Natural killer cell (primary cell): ENCODE data around the gene CEP164. TPM values are rescaled to one million over a fixed set of nuclear protein-coding genes. Genes with fewer than 3 reads are reported as not detected.

Experiments used
- ATAC-seq, 3 donors: fragments of 150-1000 bp in 2 of 3; fragments of 200-7000 bp in 1 of 3; cut with Tn5 transposase; 1 replicate in 1 of 3; 2 replicates in 2 of 3; pipeline ENCODE4 v1.10.0; 2021; ENCODE audit warnings: mild to moderate bottlenecking in 2 of 3, moderate library complexity in 2 of 3
- DNase-seq, 2 donors: peaks; one replicate each; pipeline versions ENCODE4 v3.0.0 to v3.0.0-alpha.2; 2013 to 2021; ENCODE audit warnings: mixed read lengths in 1 of 2
- H3K27ac ChIP-seq: one replicate; pipeline ENCODE4 v1.5.1; 2013; ENCODE audit warnings: mild to moderate bottlenecking, low read length
- H3K27me3 ChIP-seq: one replicate; pipeline ENCODE4 v1.6.1; 2013; ENCODE audit warnings: low read length; ENCODE audit not compliant: control insufficient read depth, insufficient read depth
- H3K36me3 ChIP-seq: one replicate; pipeline ENCODE4 v1.6.1; 2013; ENCODE audit warnings: low read length; ENCODE audit not compliant: control insufficient read depth, insufficient read depth
- H3K4me1 ChIP-seq: one replicate; pipeline ENCODE4 v1.6.1; 2013; ENCODE audit warnings: low read length; ENCODE audit not compliant: control insufficient read depth, insufficient read depth
- H3K4me3 ChIP-seq: one replicate; pipeline ENCODE4 v1.5.1; 2013; ENCODE audit warnings: low read length
- H3K9me3 ChIP-seq: one replicate; pipeline ENCODE4 v1.6.1; 2013; ENCODE audit warnings: low read length; ENCODE audit not compliant: control insufficient read depth, insufficient read depth
- H3K27ac Mint-ChIP-seq, 2 donors: one replicate each; pipeline ENCODE4 v1.8.0; 2022; ENCODE audit warnings: mild to moderate bottlenecking in 2 of 2, mixed read lengths in 2 of 2, moderate library complexity in 1 of 2
- H3K27me3 Mint-ChIP-seq, 2 donors: one replicate each; pipeline ENCODE4 v1.8.0; 2022; ENCODE audit warnings: low read depth in 2 of 2, mixed read lengths in 2 of 2
- H3K36me3 Mint-ChIP-seq: one replicate; pipeline ENCODE4 v1.8.0; 2022; ENCODE audit warnings: mixed read lengths
- H3K4me1 Mint-ChIP-seq, 2 donors: one replicate each; pipeline ENCODE4 v1.8.0; 2022; ENCODE audit warnings: mixed read lengths in 2 of 2
- H3K4me3 Mint-ChIP-seq: one replicate; pipeline ENCODE4 v1.8.0; 2022; ENCODE audit warnings: mild to moderate bottlenecking, moderate library complexity, mixed read lengths
- H3K9me3 Mint-ChIP-seq, 2 donors: one replicate each; pipeline ENCODE4 v1.8.0; 2022; ENCODE audit warnings: mixed read lengths in 2 of 2
- WGBS: methylation state at CpG from one replicate; pipeline ENCODE4 v1.1.7; 2013; ENCODE audit warnings: missing lambda C conversion rate; ENCODE audit not compliant: insufficient coverage; 5-methylcytosine and 5-hydroxymethylcytosine counted together
- intact Hi-C: fragments of 100-400 bp; cut with micrococcal nuclease; formaldehyde crosslinking; loops from one replicate; pipeline ENCODE4 v1.14.2; 2022
- total RNA-seq, 4 donors: library from RNA; stranded (reverse); fragments of 120-200 nt in 1 of 4; gene quantifications; one replicate each; pipeline versions ENCODE4 v1.2.3 to v1.2.4, GENCODE V29; 2013 to 2022
- TF ChIP-seq, protein P1 (sequence below): fragments of 200-600 bp; IDR thresholded peaks from one replicate; pipeline ENCODE4 v1.8.0; 2022; ENCODE audit warnings: antibody characterized with exemption

CEP164 gene
- total RNA-seq, 3 donors from 2014 or later (not counting 1 experiment from before 2014, with no cell fraction given), result 45.6 to 49.9 (median 49.8) TPM

DNA sequence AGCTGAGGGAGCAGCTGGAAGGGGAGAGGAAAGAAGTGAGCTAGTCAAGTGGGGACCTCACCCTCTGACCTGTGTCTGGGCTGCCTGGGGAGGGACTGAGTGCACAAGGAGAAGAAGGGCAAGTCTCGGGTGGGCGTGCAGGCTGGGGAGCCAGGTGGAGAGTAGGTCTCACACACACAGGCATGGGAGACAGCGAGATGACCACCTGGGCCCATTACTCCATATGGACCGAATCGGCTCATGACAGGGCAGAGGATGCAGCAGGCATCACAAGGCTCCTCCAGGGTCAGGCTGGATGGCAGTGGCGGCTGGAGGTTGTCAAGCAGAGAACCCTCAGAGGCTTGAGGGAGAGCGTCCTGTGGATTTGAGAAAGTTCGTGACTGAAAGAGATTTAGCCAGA lies 63.5 kb downstream of the CEP164 start:
- Mint-ChIP-seq H3K4me3 (no peak overlapping the region), H3K4me1 (no peaks in the 10 kb centered on the region), H3K27me3 (no peaks in the 10 kb centered on the region), H3K27ac (no peak overlapping the region), H3K36me3 (no peaks in the 10 kb centered on the region), H3K9me3 (no peaks in the 10 kb centered on the region)
- no peak overlapping the region for H3K4me3 ChIP-seq
- H3K9me3 ChIP-seq, result no peaks in the 10 kb centered on the region
- no peaks in the 10 kb centered on the region for H3K27me3 ChIP-seq
- 99% methylated on average over 8 of the region's 8 CpGs for WGBS
- H3K4me1 ChIP-seq, result no peaks in the 10 kb centered on the region
- ATAC-seq (no peak), DNase-seq (no peak)
- H3K27ac ChIP-seq, result no peak overlapping the region
- peaks cover 58% of the 10 kb centered on the region for H3K36me3 ChIP-seq
- intact Hi-C loops, result no loop called here
- TF ChIP-seq, protein P1, sequence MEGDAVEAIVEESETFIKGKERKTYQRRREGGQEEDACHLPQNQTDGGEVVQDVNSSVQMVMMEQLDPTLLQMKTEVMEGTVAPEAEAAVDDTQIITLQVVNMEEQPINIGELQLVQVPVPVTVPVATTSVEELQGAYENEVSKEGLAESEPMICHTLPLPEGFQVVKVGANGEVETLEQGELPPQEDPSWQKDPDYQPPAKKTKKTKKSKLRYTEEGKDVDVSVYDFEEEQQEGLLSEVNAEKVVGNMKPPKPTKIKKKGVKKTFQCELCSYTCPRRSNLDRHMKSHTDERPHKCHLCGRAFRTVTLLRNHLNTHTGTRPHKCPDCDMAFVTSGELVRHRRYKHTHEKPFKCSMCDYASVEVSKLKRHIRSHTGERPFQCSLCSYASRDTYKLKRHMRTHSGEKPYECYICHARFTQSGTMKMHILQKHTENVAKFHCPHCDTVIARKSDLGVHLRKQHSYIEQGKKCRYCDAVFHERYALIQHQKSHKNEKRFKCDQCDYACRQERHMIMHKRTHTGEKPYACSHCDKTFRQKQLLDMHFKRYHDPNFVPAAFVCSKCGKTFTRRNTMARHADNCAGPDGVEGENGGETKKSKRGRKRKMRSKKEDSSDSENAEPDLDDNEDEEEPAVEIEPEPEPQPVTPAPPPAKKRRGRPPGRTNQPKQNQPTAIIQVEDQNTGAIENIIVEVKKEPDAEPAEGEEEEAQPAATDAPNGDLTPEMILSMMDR, result no peak

DNA sequence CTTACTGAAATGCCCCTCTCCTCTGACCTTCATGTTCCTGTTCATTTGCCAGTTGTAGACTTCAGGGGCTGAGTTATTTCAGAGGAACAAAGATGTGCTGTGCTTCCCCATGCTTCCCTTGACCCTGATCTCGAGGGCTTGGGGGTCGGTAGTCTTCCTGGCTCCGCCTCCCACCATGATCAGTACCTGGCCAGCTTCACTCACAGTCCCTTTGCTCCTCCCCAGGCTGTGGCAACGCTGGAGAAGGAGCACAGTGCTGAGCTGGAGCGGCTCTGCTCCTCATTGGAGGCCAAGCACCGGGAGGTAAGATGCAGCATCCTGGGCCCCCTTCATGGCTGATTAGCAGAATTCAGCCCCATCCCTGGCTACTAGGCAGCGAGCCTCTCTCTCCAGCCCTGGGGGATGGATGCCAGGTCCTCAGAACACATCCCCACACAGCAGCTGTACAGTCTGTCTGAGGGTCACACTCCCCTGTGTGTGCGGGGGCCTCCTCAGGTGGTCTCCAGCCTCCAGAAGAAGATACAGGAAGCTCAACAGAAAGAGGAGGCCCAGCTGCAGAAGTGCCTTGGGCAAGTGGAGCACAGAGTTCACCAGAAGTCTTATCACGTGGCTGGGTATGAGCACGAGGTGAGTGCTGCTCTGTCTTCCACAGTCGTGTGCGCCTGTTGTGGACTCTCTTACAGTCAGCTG lies 64.5 kb downstream of the CEP164 start:
- Mint-ChIP-seq H3K4me1 (no peaks in the 10 kb centered on the region), H3K36me3 (no peaks in the 10 kb centered on the region), H3K9me3 (no peaks in the 10 kb centered on the region), H3K27ac (no peak overlapping the region), H3K4me3 (no peak overlapping the region), H3K27me3 (no peaks in the 10 kb centered on the region)
- Histone ChIP-seq H3K36me3 (peaks cover 62% of the 10 kb centered on the region), H3K4me1 (no peaks in the 10 kb centered on the region), H3K27ac (no peak overlapping the region), H3K9me3 (no peaks in the 10 kb centered on the region), H3K4me3 (no peak overlapping the region), H3K27me3 (no peaks in the 10 kb centered on the region)
- no peak for ATAC-seq
- intact Hi-C loops, result no loop called here
- DNase-seq, result no peak
- TF ChIP-seq, protein P1, result no peak
- 93% methylated on average over 12 of the region's 12 CpGs for WGBS

DNA sequence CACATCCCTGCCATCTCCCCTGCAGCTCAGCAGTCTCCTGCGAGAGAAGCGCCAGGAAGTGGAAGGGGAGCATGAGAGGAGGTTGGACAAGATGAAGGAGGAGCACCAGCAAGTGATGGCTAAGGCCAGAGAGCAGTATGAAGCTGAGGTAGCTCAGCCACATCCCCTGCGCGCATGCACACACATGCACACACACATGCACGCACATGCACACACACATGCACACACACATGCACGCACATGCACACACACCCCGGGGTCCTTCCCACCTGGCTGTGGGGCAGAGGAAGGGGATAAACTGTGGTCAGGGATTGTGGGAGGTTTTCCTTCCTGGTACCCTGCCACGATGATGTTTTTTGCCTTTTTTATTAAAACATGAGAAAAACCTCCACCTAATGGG lies 65.3 kb downstream of the CEP164 start:
- Mint-ChIP-seq H3K27ac (no peak overlapping the region), H3K4me3 (no peak overlapping the region), H3K9me3 (no peaks in the 10 kb centered on the region), H3K36me3 (no peaks in the 10 kb centered on the region), H3K27me3 (no peaks in the 10 kb centered on the region), H3K4me1 (no peaks in the 10 kb centered on the region)
- H3K9me3 ChIP-seq, result no peaks in the 10 kb centered on the region
- H3K36me3 ChIP-seq, result peaks cover 61% of the 10 kb centered on the region
- H3K27ac ChIP-seq, result no peak overlapping the region
- no peaks in the 10 kb centered on the region for H3K4me1 ChIP-seq
- WGBS, result 100% methylated on average over 2 of the region's 8 CpGs
- H3K27me3 ChIP-seq, result no peaks in the 10 kb centered on the region
- no peak overlapping the region for H3K4me3 ChIP-seq
- DNase-seq (no peak), ATAC-seq (no peak)
- TF ChIP-seq, protein P1, result no peak
- intact Hi-C loops, result no loop called here
